Immature natural killer cell (primary cell): Measurements from ENCODE around the gene SDS. TPM values are rescaled to one million over a fixed set of nuclear protein-coding genes. Genes with fewer than 3 reads are reported as not detected.

Experiments used
- DNase-seq, 3 donors: peaks; one replicate each; pipeline ENCODE4 v3.0.0; 2022; ENCODE audit warnings: mixed read lengths in 1 of 3
- H3K27ac Mint-ChIP-seq, 6 donors: one replicate each; pipeline ENCODE4 v1.8.0; 2020; ENCODE audit warnings: mixed read lengths in 6 of 6, mild to moderate bottlenecking in 5 of 6, inconsistent platforms in 4 of 6, moderate library complexity in 3 of 6
- H3K27me3 Mint-ChIP-seq, 3 donors: one replicate each; pipeline ENCODE4 v1.8.0; 2020 to 2021; ENCODE audit warnings: low read depth in 3 of 3, mild to moderate bottlenecking in 3 of 3, mixed read lengths in 3 of 3, moderate library complexity in 3 of 3, inconsistent platforms in 1 of 3
- H3K36me3 Mint-ChIP-seq, 3 donors: one replicate each; pipeline ENCODE4 v1.8.0; 2020; ENCODE audit warnings: mixed read lengths in 3 of 3, inconsistent platforms in 2 of 3, mild to moderate bottlenecking in 2 of 3
- H3K4me1 Mint-ChIP-seq, 2 donors: one replicate each; pipeline ENCODE4 v1.8.0; 2020; ENCODE audit warnings: inconsistent platforms in 2 of 2, mild to moderate bottlenecking in 2 of 2, mixed read lengths in 2 of 2, moderate library complexity in 1 of 2
- H3K4me3 Mint-ChIP-seq, 5 donors: one replicate each; pipeline ENCODE4 v1.8.0; 2020; ENCODE audit warnings: mild to moderate bottlenecking in 5 of 5, mixed read lengths in 5 of 5, inconsistent platforms in 3 of 5, moderate library complexity in 3 of 5
- H3K9me3 Mint-ChIP-seq, 6 donors: one replicate each; pipeline ENCODE4 v1.8.0; 2020; ENCODE audit warnings: mild to moderate bottlenecking in 6 of 6, mixed read lengths in 6 of 6, inconsistent platforms in 4 of 6, moderate library complexity in 3 of 6
- polyA plus RNA-seq, 3 donors: library from polyadenylated mRNA; unstranded; fragments of 300-500 nt; fragmentation: Illumina TruSeq; gene quantifications; one replicate each; pipeline ENCODE4 v1.2.3, GENCODE V29; 2021

Gene SDS
- polyA plus RNA-seq, 3 donors from 2014 or later = 1.4 TPM; not detected in 2

- no peak overlapping the region for H3K4me3 Mint-ChIP-seq
- no peaks in the 10 kb centered on the region for H3K27me3 Mint-ChIP-seq
- DNase-seq = no peak
- H3K4me1 Mint-ChIP-seq = peaks cover 0 to 2% of the 10 kb centered on the region in 2 donors
- no peak overlapping the region for H3K27ac Mint-ChIP-seq
- H3K36me3 Mint-ChIP-seq = peaks cover 0 to 20% (median 16%) of the 10 kb centered on the region in 3 donors
- H3K9me3 Mint-ChIP-seq = no peaks in the 10 kb centered on the region
These were observed 31.3 kb downstream of the SDS start for GRCh38 chr12:113372371-113372770.

GRCh38 chr12:113371808-113372207, 31.9 kb downstream of the SDS start:
- Mint-ChIP-seq H3K27ac (no peak overlapping the region), H3K9me3 (no peaks in the 10 kb centered on the region), H3K4me1 (peaks cover 0 to 2% of the 10 kb centered on the region in 2 donors), H3K36me3 (peaks cover 0 to 16% (median 13%) of the 10 kb centered on the region in 3 donors), H3K27me3 (no peaks in the 10 kb centered on the region), H3K4me3 (no peak overlapping the region)
- DNase-seq = no peak

GRCh38 chr12:113370923-113371682, 32.6 kb downstream of the SDS start:
- Mint-ChIP-seq H3K27me3 (peaks cover 0 to 2% (median 0%) of the 10 kb centered on the region in 3 donors), H3K4me3 (no peak overlapping the region), H3K4me1 (peaks cover 0 to 2% of the 10 kb centered on the region in 2 donors), H3K9me3 (no peaks in the 10 kb centered on the region), H3K36me3 (peaks cover 0 to 19% (median 13%) of the 10 kb centered on the region in 3 donors), H3K27ac (no peak overlapping the region)
- no peak for DNase-seq

- Mint-ChIP-seq H3K27ac (no peak overlapping the region), H3K4me1 (peaks cover 0 to 2% of the 10 kb centered on the region in 2 donors), H3K36me3 (peaks cover 0 to 16% (median 14%) of the 10 kb centered on the region in 3 donors), H3K27me3 (peaks cover 0 to 2% (median 0%) of the 10 kb centered on the region in 3 donors), H3K9me3 (no peaks in the 10 kb centered on the region), H3K4me3 (no peak overlapping the region)
- no peak for DNase-seq
These were observed 34.2 kb downstream of the SDS start for GRCh38 chr12:113369391-113369985.

- Mint-ChIP-seq H3K4me1 (peaks cover 0 to 2% of the 10 kb centered on the region in 2 donors), H3K4me3 (no peak overlapping the region), H3K36me3 (peaks cover 0 to 12% (median 10%) of the 10 kb centered on the region in 3 donors), H3K27ac (no peak overlapping the region), H3K27me3 (peaks cover 0 to 2% (median 0%) of the 10 kb centered on the region in 3 donors), H3K9me3 (no peaks in the 10 kb centered on the region)
- DNase-seq = no peak
These were observed 35.4 kb downstream of the SDS start for GRCh38 chr12:113368331-113368730.

GRCh38 chr12:113366827-113367226, 36.9 kb downstream of the SDS start:
- peaks cover 0 to 2% (median 0%) of the 10 kb centered on the region in 3 donors for H3K27me3 Mint-ChIP-seq
- H3K27ac Mint-ChIP-seq = no peak overlapping the region
- no peak for DNase-seq
- no peak overlapping the region for H3K4me3 Mint-ChIP-seq
- no peaks in the 10 kb centered on the region for H3K9me3 Mint-ChIP-seq
- H3K4me1 Mint-ChIP-seq = peaks cover 0 to 2% of the 10 kb centered on the region in 2 donors
- peaks cover 0 to 9% (median 7%) of the 10 kb centered on the region in 3 donors for H3K36me3 Mint-ChIP-seq

GRCh38 chr12:113365639-113366395, 37.9 kb downstream of the SDS start:
- H3K36me3 Mint-ChIP-seq = peaks cover 0 to 9% (median 7%) of the 10 kb centered on the region in 3 donors

GRCh38 chr12:113364698-113365097, 39.0 kb downstream of the SDS start:
- Mint-ChIP-seq H3K27me3 (peaks cover 0 to 3% (median 0%) of the 10 kb centered on the region in 3 donors), H3K4me1 (peaks cover 2 to 7% of the 10 kb centered on the region in 2 donors), H3K9me3 (no peaks in the 10 kb centered on the region), H3K27ac (no peak overlapping the region), H3K36me3 (peaks cover 0 to 9% (median 7%) of the 10 kb centered on the region in 3 donors), H3K4me3 (no peak overlapping the region)
- no peak for DNase-seq

More at GRCh38 chr12:113365639-113366395, 37.9 kb downstream of the SDS start:
- Mint-ChIP-seq H3K4me3 (no peak overlapping the region), H3K4me1 (peaks cover 0 to 3% of the 10 kb centered on the region in 2 donors), H3K27ac (no peak overlapping the region), H3K27me3 (peaks cover 0 to 2% (median 0%) of the 10 kb centered on the region in 3 donors), H3K9me3 (no peaks in the 10 kb centered on the region)
- DNase-seq = no peak

GRCh38 chr12:113361574-113362370, 41.9 kb downstream of the SDS start:
- Mint-ChIP-seq H3K4me1 (peaks cover 9 to 17% of the 10 kb centered on the region in 2 donors), H3K36me3 (peaks cover 0 to 9% (median 7%) of the 10 kb centered on the region in 3 donors), H3K4me3 (no peak overlapping the region), H3K9me3 (no peaks in the 10 kb centered on the region), H3K27me3 (peaks cover 0 to 10% (median 6%) of the 10 kb centered on the region in 3 donors), H3K27ac (peak overlapping the region in 3 of 6 donors; percentile 9 to 69 (median 11))
- no peak for DNase-seq

GRCh38 chr12:113359939-113360748, 43.5 kb downstream of the SDS start:
- H3K4me3 Mint-ChIP-seq = peak overlapping the region in 4 of 5 donors; percentile 11 to 79 (median 47)
- H3K36me3 Mint-ChIP-seq = peaks cover 0 to 3% (median 0%) of the 10 kb centered on the region in 3 donors
- H3K9me3 Mint-ChIP-seq = no peaks in the 10 kb centered on the region
- peaks cover 9 to 17% of the 10 kb centered on the region in 2 donors for H3K4me1 Mint-ChIP-seq
- no peak for DNase-seq
- peaks cover 0 to 9% (median 6%) of the 10 kb centered on the region in 3 donors for H3K27me3 Mint-ChIP-seq
- H3K27ac Mint-ChIP-seq = peak overlapping the region in 2 of 6 donors; percentile 18 to 70

- Mint-ChIP-seq H3K9me3 (no peaks in the 10 kb centered on the region), H3K27me3 (peaks cover 0 to 9% (median 6%) of the 10 kb centered on the region in 3 donors), H3K27ac (peak overlapping the region; percentile 33 to 87 (median 66)), H3K4me3 (peak overlapping the region; percentile 75 to 83 (median 79)), H3K36me3 (no peaks in the 10 kb centered on the region), H3K4me1 (peaks cover 9 to 17% of the 10 kb centered on the region in 2 donors)
- no peak for DNase-seq
These were observed 44.4 kb downstream of the SDS start for GRCh38 chr12:113359133-113359938.
